Measurements from ENCODE around the gene CHCHD4. TPM values are rescaled to one million over a fixed set of nuclear protein-coding genes. Genes with fewer than 3 reads are reported as not detected.

CHCHD4 gene
- polyA plus RNA-seq, 1 donor (not counting 4 experiments of a cell fraction or from before 2014, with no cell fraction given), result 22.1 TPM

- FAIRE-seq (no peak), DNase-seq (ENCODE audit: low read depth, low spot score) (no peak)
- TF ChIP-seq, protein P1, sequence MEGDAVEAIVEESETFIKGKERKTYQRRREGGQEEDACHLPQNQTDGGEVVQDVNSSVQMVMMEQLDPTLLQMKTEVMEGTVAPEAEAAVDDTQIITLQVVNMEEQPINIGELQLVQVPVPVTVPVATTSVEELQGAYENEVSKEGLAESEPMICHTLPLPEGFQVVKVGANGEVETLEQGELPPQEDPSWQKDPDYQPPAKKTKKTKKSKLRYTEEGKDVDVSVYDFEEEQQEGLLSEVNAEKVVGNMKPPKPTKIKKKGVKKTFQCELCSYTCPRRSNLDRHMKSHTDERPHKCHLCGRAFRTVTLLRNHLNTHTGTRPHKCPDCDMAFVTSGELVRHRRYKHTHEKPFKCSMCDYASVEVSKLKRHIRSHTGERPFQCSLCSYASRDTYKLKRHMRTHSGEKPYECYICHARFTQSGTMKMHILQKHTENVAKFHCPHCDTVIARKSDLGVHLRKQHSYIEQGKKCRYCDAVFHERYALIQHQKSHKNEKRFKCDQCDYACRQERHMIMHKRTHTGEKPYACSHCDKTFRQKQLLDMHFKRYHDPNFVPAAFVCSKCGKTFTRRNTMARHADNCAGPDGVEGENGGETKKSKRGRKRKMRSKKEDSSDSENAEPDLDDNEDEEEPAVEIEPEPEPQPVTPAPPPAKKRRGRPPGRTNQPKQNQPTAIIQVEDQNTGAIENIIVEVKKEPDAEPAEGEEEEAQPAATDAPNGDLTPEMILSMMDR (optimal IDR thresholded peaks at IDR 0.05 in 1 of 3, IDR thresholded peaks at IDR 0.05 in 1 of 3, conservative IDR thresholded peaks at IDR 0.05 in 1 of 3; ENCODE audit: extremely low read depth in 1 of 3, insufficient read depth in 2 of 3, low read length in 3 of 3), result no peak
- TF ChIP-seq EZH2 (IDR thresholded peaks at IDR 0.05; ENCODE audit: low read length), result no peak
- peaks cover 2% of the 10 kb centered on the region for H4K20me1 ChIP-seq (ENCODE audit: control insufficient read depth, extremely low read depth, insufficient read depth, low read length)
- dilution Hi-C loops (cut with MboI; ENCODE audit: extremely low pct_ligation_motif_present, low sequenced_read_pairs), result no loop called here
- peaks cover 47% of the 10 kb centered on the region for H3K4me1 ChIP-seq (ENCODE audit: control insufficient read depth, extremely low read depth, insufficient read depth, low read length)
- H3K4me3 ChIP-seq (ENCODE audit: control insufficient read depth in 2 of 3, extremely low read depth in 1 of 3, insufficient read depth in 2 of 3, low read depth in 1 of 3, low read length in 3 of 3), result no peak overlapping the region
- no peaks in the 10 kb centered on the region for H3K9me3 ChIP-seq (ENCODE audit: control insufficient read depth, low read depth, low read length)
- H2AFZ ChIP-seq (ENCODE audit: control insufficient read depth, low read length), result no peak overlapping the region
- no peaks in the 10 kb centered on the region for H3K9me1 ChIP-seq (ENCODE audit: control insufficient read depth, extremely low read depth, insufficient read depth, low read length)
- H3K9ac ChIP-seq (ENCODE audit: control insufficient read depth, extremely low read depth, insufficient read depth, low read length), result peak overlapping the region; percentile 91
- peaks cover 3% of the 10 kb centered on the region for H3K79me2 ChIP-seq (ENCODE audit: control insufficient read depth, insufficient read depth, low read length)
- H3K27me3 ChIP-seq (ENCODE audit: control insufficient read depth, extremely low read depth, insufficient read depth, low read length), result no peaks in the 10 kb centered on the region
- H3K27ac ChIP-seq (ENCODE audit: control insufficient read depth, insufficient read depth, low read length), result peak overlapping the region; percentile 98
- H3K36me3 ChIP-seq (ENCODE audit: control insufficient read depth in 2 of 2, extremely low read depth in 1 of 2, insufficient read depth in 2 of 2, low read length in 2 of 2), result peaks cover 26 to 55% of the 10 kb centered on the region in 2 experiments
- no peak overlapping the region for H3K4me2 ChIP-seq (ENCODE audit: control insufficient read depth, extremely low read depth, insufficient read depth, low read depth, low read length)
Observed at GRCh38 chr3:14145670-14146380, 21.2 kb upstream of the CHCHD4 start.

- Histone ChIP-seq H3K27me3 (ENCODE audit: control insufficient read depth, extremely low read depth, insufficient read depth, low read length) (no peaks in the 10 kb centered on the region), H3K9me3 (ENCODE audit: control insufficient read depth, low read depth, low read length) (no peaks in the 10 kb centered on the region), H4K20me1 (ENCODE audit: control insufficient read depth, extremely low read depth, insufficient read depth, low read length) (peaks cover 2% of the 10 kb centered on the region), H3K36me3 (ENCODE audit: control insufficient read depth in 2 of 2, extremely low read depth in 1 of 2, insufficient read depth in 2 of 2, low read length in 2 of 2) (peaks cover 24 to 59% of the 10 kb centered on the region in 2 experiments), H3K4me1 (ENCODE audit: control insufficient read depth, extremely low read depth, insufficient read depth, low read length) (peaks cover 42% of the 10 kb centered on the region), H2AFZ (ENCODE audit: control insufficient read depth, low read length) (no peak overlapping the region), H3K79me2 (ENCODE audit: control insufficient read depth, insufficient read depth, low read length) (peaks cover 3% of the 10 kb centered on the region), H3K9me1 (ENCODE audit: control insufficient read depth, extremely low read depth, insufficient read depth, low read length) (no peaks in the 10 kb centered on the region), H3K4me3 (ENCODE audit: control insufficient read depth in 2 of 3, extremely low read depth in 1 of 3, insufficient read depth in 2 of 3, low read depth in 1 of 3, low read length in 3 of 3) (no peak overlapping the region), H3K4me2 (ENCODE audit: control insufficient read depth, extremely low read depth, insufficient read depth, low read depth, low read length) (peak overlapping the region; percentile 78), H3K9ac (ENCODE audit: control insufficient read depth, extremely low read depth, insufficient read depth, low read length) (peak overlapping the region; percentile 91), H3K27ac (ENCODE audit: control insufficient read depth, insufficient read depth, low read length) (peak overlapping the region; percentile 98)
- no peak for TF ChIP-seq EZH2 (IDR thresholded peaks at IDR 0.05; ENCODE audit: low read length)
- TF ChIP-seq, protein P1 (optimal IDR thresholded peaks at IDR 0.05 in 1 of 3, IDR thresholded peaks at IDR 0.05 in 1 of 3, conservative IDR thresholded peaks at IDR 0.05 in 1 of 3; ENCODE audit: extremely low read depth in 1 of 3, insufficient read depth in 2 of 3, low read length in 3 of 3), result no peak
- FAIRE-seq (no peak), DNase-seq (ENCODE audit: low read depth, low spot score) (no peak)
- dilution Hi-C loops (cut with MboI; ENCODE audit: extremely low pct_ligation_motif_present, low sequenced_read_pairs), result no loop called here
Observed at GRCh38 chr3:14145236-14145635, 20.6 kb upstream of the CHCHD4 start.

All from keratinocyte (primary cell).